Stimulated activated CD8-positive, alpha-beta memory T cell treated with anti-CD3 and anti-CD28 coated beads, Interleukin-2, amount 100 ng/mL, for 48 hours (primary cell): Measurements from ENCODE around the gene TOM1L2.
A peak's percentile ranks its signal among the peaks of the same experiment; 100 is the strongest.

Experiments
- DNase-seq, 2 donors: peaks; one replicate each; pipeline ENCODE4 v3.0.0-alpha.2; 2020; ENCODE audit warnings: low read depth in 2 of 2

The TOM1L2 gene

GRCh38 chr17:17849147-17849820 is 122.9 kb downstream of the TOM1L2 start:
- DNase-seq = peak; percentile 83 to 90

- DNase-seq = no peak
Observed at GRCh38 chr17:17848311-17849082, 123.7 kb downstream of the TOM1L2 start.

GRCh38 chr17:17847726-17848125 is 124.5 kb downstream of the TOM1L2 start:
- DNase-seq = no peak

GRCh38 chr17:17847118-17847689 is 125.0 kb downstream of the TOM1L2 start:
- no peak for DNase-seq

- DNase-seq = no peak
Observed at GRCh38 chr17:17846645-17847044, 125.6 kb downstream of the TOM1L2 start.

GRCh38 chr17:17846003-17846402 is 126.2 kb downstream of the TOM1L2 start:
- DNase-seq = no peak

- DNase-seq = no peak
Observed at GRCh38 chr17:17845046-17845775, 127.0 kb downstream of the TOM1L2 start.

GRCh38 chr17:17844500-17844899 is 127.7 kb downstream of the TOM1L2 start:
- no peak for DNase-seq

- DNase-seq = no peak
Observed at GRCh38 chr17:17844079-17844478, 128.1 kb downstream of the TOM1L2 start.

- DNase-seq = no peak
Observed at GRCh38 chr17:17843096-17843495, 129.1 kb downstream of the TOM1L2 start.

GRCh38 chr17:17842111-17842876 is 129.9 kb downstream of the TOM1L2 start:
- no peak for DNase-seq

- no peak for DNase-seq
Observed at GRCh38 chr17:17841601-17842025, 130.6 kb downstream of the TOM1L2 start.

GRCh38 chr17:17840751-17841591 is 131.2 kb downstream of the TOM1L2 start:
- no peak for DNase-seq

GRCh38 chr17:17839791-17840707 is 132.2 kb downstream of the TOM1L2 start:
- DNase-seq = peak; percentile 75 to 78

GRCh38 chr17:17837966-17838962 is 133.9 kb downstream of the TOM1L2 start:
- no peak for DNase-seq

- no peak for DNase-seq
Observed at GRCh38 chr17:17837380-17837821, 134.8 kb downstream of the TOM1L2 start.

GRCh38 chr17:17836818-17837379 is 135.3 kb downstream of the TOM1L2 start, which contains the start of gene SREBF1:
TSS of gene SREBF1 (minus strand) at chr17:17836986. CDS start at chr17:17836817, 169 bp downstream.
- DNase-seq = peak; percentile 63 to 69
